Testis (tissue), 3 donors: ENCODE results near the gene SIRT7. TPM values are rescaled to one million over a fixed set of nuclear protein-coding genes. Genes with fewer than 3 reads are reported as not detected.

Experiments used
- DNase-seq: peaks from one replicate; pipeline ENCODE4 v3.0.0-alpha.2; 2019
- H3K27ac ChIP-seq, 2 donors: fragments of 200-600 bp; sonication (generic); one replicate each; pipeline ENCODE4 v1.5.1; 2019
- H3K27me3 ChIP-seq: fragments of 200-600 bp; sonication (generic); one replicate; pipeline ENCODE4 v1.5.1; 2019
- H3K36me3 ChIP-seq: fragments of 200-600 bp; sonication (generic); one replicate; pipeline ENCODE4 v1.5.1; 2017; ENCODE audit warnings: low read depth; ENCODE audit errors: missing control alignments
- H3K4me1 ChIP-seq: fragments of 200-600 bp; sonication (generic); one replicate; pipeline ENCODE4 v1.5.1; 2019
- H3K4me3 ChIP-seq, 2 donors: fragments of 200-600 bp; sonication (generic); one replicate each; pipeline ENCODE4 v1.5.1; 2017 to 2019
- H3K9me3 ChIP-seq: fragments of 200-600 bp; sonication (generic); one replicate; pipeline ENCODE4 v1.5.1; 2017
- POLR2A ChIP-seq: fragments of 450-650 bp; IDR thresholded peaks from one replicate; pipeline ENCODE4 v1.6.1; 2017; ENCODE audit warnings: antibody characterized with exemption, mild to moderate bottlenecking, moderate library complexity
- WGBS, 2 donors: methylation state at CpG; one replicate each; pipeline ENCODE4 v1.1.5; 2018; 5-methylcytosine and 5-hydroxymethylcytosine counted together
- intact Hi-C: fragments of 100-400 bp; cut with DNase I; formaldehyde crosslinking; loops from one replicate; pipeline ENCODE4 v1.15.1; 2023; ENCODE audit warnings: low total_unique reads
- polyA plus RNA-seq: library from polyadenylated mRNA; stranded (reverse); fragments of 350-450 nt; fragmentation: Illumina TruSeq; extraction: RNeasy Lipid Tissue Mini Kit (QIAGEN cat#74804); gene quantifications from one replicate; pipeline ENCODE4 v1.2.3, GENCODE V29; 2014; ENCODE audit warnings: low read depth, low replicate concordance; ENCODE audit not compliant: insufficient read depth
- total RNA-seq, 2 donors: library from RNA; depleted of rRNA; stranded (reverse); fragments of >200 nt; gene quantifications; one replicate each; pipeline ENCODE4 v1.2.3, GENCODE V29; 2016
- TF ChIP-seq, protein P1 (sequence below), 3 experiments: fragments of 450-650 bp in 2 of 3; fragments of 200-600 bp in 1 of 3; sonication (generic) in 1 of 3; IDR thresholded peaks; one replicate each; pipeline ENCODE4 v1.5.1; 2016 to 2019; ENCODE audit warnings: antibody characterized with exemption in 3 of 3, mild to moderate bottlenecking in 2 of 3, moderate library complexity in 1 of 3

SIRT7 gene
- total and polyA plus RNA-seq, 3 donors from 2014 or later, result 34.1 to 59.3 (median 48.4) TPM

DNA sequence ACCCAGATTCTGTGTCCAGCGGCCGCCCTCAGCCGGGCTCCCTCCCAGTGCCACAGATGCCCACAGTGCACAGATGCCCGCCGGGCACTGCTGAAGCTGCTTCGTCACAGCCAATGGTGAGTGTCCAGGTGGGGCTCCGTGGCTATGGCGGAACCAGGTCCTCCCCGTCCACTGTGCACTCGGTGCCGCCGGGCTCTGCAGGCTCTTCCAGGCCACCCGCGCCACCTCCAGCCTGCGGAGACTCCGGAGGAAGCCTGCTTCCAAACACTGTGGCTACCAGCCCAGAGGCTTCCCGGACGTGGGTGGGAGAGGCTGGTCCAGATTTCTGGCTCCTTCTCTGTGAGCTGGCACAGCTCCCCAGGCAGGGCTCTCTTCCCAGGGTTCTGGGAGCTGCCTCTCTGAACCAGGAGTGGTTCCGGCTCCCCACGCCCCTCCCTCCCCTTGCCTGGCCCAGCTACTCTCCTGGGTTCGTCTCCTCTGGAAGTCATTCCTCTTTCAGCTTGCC, 22.0 kb upstream of the SIRT7 start:
- TF ChIP-seq POLR2A, result no peak
- TF ChIP-seq, protein P1, sequence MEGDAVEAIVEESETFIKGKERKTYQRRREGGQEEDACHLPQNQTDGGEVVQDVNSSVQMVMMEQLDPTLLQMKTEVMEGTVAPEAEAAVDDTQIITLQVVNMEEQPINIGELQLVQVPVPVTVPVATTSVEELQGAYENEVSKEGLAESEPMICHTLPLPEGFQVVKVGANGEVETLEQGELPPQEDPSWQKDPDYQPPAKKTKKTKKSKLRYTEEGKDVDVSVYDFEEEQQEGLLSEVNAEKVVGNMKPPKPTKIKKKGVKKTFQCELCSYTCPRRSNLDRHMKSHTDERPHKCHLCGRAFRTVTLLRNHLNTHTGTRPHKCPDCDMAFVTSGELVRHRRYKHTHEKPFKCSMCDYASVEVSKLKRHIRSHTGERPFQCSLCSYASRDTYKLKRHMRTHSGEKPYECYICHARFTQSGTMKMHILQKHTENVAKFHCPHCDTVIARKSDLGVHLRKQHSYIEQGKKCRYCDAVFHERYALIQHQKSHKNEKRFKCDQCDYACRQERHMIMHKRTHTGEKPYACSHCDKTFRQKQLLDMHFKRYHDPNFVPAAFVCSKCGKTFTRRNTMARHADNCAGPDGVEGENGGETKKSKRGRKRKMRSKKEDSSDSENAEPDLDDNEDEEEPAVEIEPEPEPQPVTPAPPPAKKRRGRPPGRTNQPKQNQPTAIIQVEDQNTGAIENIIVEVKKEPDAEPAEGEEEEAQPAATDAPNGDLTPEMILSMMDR (IDR thresholded peaks at IDR 0.05), result no peak
- 52 to 82% methylated on average over 5 to 21 of the region's 21 CpGs for WGBS, 2 donors
- Histone ChIP-seq H3K9me3 (no peaks in the 10 kb centered on the region), H3K27ac (no peak overlapping the region), H3K27me3 (no peaks in the 10 kb centered on the region), H3K4me3 (no peak overlapping the region), H3K36me3 (no peaks in the 10 kb centered on the region), H3K4me1 (peaks cover 6% of the 10 kb centered on the region)
- intact Hi-C loops, result no loop called here
- DNase-seq, result peak; percentile 41

DNA sequence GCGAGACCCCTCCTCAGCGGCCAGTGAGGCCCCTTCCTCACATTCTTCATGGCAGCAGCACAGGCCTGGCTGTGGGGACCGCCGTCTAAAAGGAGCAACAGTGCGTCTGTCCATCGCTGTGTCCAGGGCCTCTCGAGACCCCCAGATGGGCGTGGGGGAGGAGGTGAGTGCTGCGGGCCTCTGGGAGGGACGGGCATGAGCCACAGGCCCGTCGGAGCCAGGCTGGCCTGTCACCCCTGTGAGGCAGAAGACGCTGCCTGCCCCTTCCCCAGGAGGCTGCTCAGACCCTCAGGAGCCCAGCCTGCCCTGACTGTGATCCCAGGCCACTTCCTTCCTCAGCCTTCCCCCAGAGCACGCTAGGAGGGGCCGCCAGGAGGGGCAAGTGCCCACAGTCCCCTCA, 21.2 kb upstream of the SIRT7 start:
- no peak for DNase-seq
- H3K36me3 ChIP-seq, result no peaks in the 10 kb centered on the region
- peaks cover 6% of the 10 kb centered on the region for H3K4me1 ChIP-seq
- 76 to 86% methylated on average over 6 to 15 of the region's 15 CpGs for WGBS, 2 donors
- H3K4me3 ChIP-seq, result no peak overlapping the region
- intact Hi-C loops, result no loop called here
- TF ChIP-seq, protein P1 (IDR thresholded peaks at IDR 0.05), result no peak
- TF ChIP-seq POLR2A, result no peak
- H3K27ac ChIP-seq, result no peak overlapping the region
- no peaks in the 10 kb centered on the region for H3K27me3 ChIP-seq
- no peaks in the 10 kb centered on the region for H3K9me3 ChIP-seq

DNA sequence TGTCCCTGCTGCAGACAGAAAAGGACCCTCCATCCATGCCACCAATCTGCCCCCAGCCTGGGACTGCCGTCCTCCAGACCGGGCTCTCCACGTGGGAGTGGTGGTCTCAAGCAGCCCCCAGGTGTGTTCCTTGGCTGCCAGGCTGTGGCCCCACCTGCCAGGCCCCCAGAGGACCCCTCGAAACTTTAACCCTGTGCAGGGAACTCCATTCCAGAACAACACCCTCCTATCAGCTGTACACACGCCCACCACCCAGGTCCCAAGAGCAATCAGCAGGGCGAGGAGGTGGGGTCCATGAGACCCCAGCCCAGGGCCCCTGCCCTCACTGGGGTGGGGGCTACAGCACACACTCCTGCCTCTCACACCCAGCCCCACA, 17.7 kb upstream of the SIRT7 start:
- H3K4me1 ChIP-seq, result peaks cover 6% of the 10 kb centered on the region
- 84 to 93% methylated on average over 6 of the region's 6 CpGs for WGBS, 2 donors
- no peaks in the 10 kb centered on the region for H3K9me3 ChIP-seq
- H3K4me3 ChIP-seq, result no peak overlapping the region
- no peaks in the 10 kb centered on the region for H3K27me3 ChIP-seq
- no peaks in the 10 kb centered on the region for H3K36me3 ChIP-seq
- no peak overlapping the region for H3K27ac ChIP-seq
- intact Hi-C loops, result no loop called here
- no peak for DNase-seq
- no peak for TF ChIP-seq POLR2A
- TF ChIP-seq, protein P1 (IDR thresholded peaks at IDR 0.05), result no peak

DNA sequence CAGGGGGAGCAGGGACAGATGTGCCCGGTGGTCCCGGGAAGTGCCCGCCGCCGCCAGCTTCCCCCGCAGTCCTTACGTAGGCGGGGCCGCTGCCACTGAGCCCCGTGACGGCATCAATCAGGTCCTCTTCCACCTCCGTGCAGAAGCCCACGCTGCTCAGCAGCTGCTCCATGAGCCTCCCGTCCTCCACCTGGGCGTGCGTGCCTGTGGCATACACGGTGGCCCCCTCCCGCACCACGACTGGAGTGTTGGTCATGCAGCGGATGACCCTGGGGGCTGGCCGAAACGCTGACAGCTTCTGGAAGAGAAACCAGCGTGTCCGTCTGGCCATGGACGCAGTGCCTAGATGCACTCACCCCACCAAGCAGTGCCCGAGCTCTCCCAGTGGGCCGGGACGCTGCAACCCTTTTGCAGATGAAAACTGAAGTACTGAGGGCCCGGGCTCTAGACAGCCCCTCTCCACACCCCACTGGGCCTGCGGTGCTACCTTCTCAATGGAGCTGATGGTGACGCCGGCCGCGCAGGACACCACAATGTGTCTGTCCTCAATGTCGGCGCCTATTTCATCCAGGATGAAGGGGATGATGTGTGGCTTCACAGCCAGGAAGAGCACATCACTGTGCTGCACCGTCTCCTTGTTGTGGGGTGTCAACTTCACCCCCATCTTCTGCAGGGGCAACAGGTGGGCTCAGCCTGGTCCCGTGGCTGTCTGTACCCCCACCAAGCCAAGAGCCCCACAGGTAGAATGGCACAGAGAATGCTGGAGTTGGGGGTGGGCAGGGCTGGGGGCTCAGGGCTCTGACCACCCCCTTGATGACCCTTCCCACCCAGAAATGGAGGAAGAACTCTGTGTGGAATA, 17.1 kb upstream of the SIRT7 start:
- 92 to 94% methylated on average over 23 to 38 of the region's 38 CpGs for WGBS, 2 donors
- intact Hi-C loops, result no loop called here
- H3K4me1 ChIP-seq, result peaks cover 6% of the 10 kb centered on the region
- H3K27ac ChIP-seq, result no peak overlapping the region
- H3K9me3 ChIP-seq, result no peaks in the 10 kb centered on the region
- H3K4me3 ChIP-seq, result no peak overlapping the region
- DNase-seq, result no peak
- TF ChIP-seq, protein P1 (IDR thresholded peaks at IDR 0.05), result no peak
- no peak for TF ChIP-seq POLR2A
- no peaks in the 10 kb centered on the region for H3K36me3 ChIP-seq
- H3K27me3 ChIP-seq, result no peaks in the 10 kb centered on the region
